Stimulated activated CD8-positive, alpha-beta memory T cell treated with anti-CD3 and anti-CD28 coated beads, Interleukin-4, amount 100 ng/mL, for 24 hours (primary cell): ENCODE results near the gene EHMT2.
"Not testable (repeated sequence)": the region's sequence is repeated elsewhere in the genome, so short reads cannot be mapped to it uniquely, and the experiment has no call there.

Experiments used
- DNase-seq: peaks from one replicate; pipeline ENCODE4 v3.0.0-alpha.2; 2020; ENCODE audit warnings: low read depth

The EHMT2 gene

GRCh38 chr6:31838114-31838553 lies 59.4 kb downstream of the EHMT2 start:
- not testable (repeated sequence) for DNase-seq

- DNase-seq: no peak
These were observed 60.0 kb downstream of the EHMT2 start for GRCh38 chr6:31837369-31838113.

GRCh38 chr6:31836474-31837368 lies 60.8 kb downstream of the EHMT2 start:
- DNase-seq: no peak

GRCh38 chr6:31836047-31836473 lies 61.4 kb downstream of the EHMT2 start:
- DNase-seq: no peak

- peak; percentile 60 for DNase-seq
These were observed 62.9 kb downstream of the EHMT2 start for GRCh38 chr6:31834367-31835250.

GRCh38 chr6:31831350-31832215 lies 65.9 kb downstream of the EHMT2 start:
- no peak for DNase-seq

- no peak for DNase-seq
These were observed 66.6 kb downstream of the EHMT2 start for GRCh38 chr6:31830886-31831335.
